Subcutaneous adipose tissue (tissue), 4 donors: Measurements from ENCODE around the gene SLC22A4. TPM values are rescaled to one million over a fixed set of nuclear protein-coding genes. Genes with fewer than 3 reads are reported as not detected.

Source experiments
- CTCF ChIP-seq: fragments of 450-650 bp; IDR thresholded peaks from one replicate; pipeline ENCODE4 v1.5.1; 2016; ENCODE audit warnings: low read depth, mild to moderate bottlenecking, control low read depth, antibody characterized with exemption, moderate library complexity
- total RNA-seq, 4 donors: library from RNA; depleted of rRNA; stranded (reverse); fragments of >200 nt; gene quantifications; one replicate each; pipeline ENCODE4 v1.1.0, GENCODE V29; 2016

The SLC22A4 gene
- total RNA-seq, 4 donors from 2014 or later = 0.33 to 1.2 (median 0.66) TPM; not detected in 1

GRCh38 chr5:132295505-132296411, 1.6 kb downstream of the SLC22A4 start:
- no peak for TF ChIP-seq CTCF

GRCh38 chr5:132296412-132297016, 2.3 kb downstream of the SLC22A4 start:
- TF ChIP-seq CTCF = no peak

- no peak for TF ChIP-seq CTCF
These were observed 3.2 kb downstream of the SLC22A4 start for GRCh38 chr5:132297211-132297940.

GRCh38 chr5:132298298-132299212, 4.4 kb downstream of the SLC22A4 start:
- TF ChIP-seq CTCF = no peak

- no peak for TF ChIP-seq CTCF
These were observed 5.7 kb downstream of the SLC22A4 start for GRCh38 chr5:132299917-132300316.

- TF ChIP-seq CTCF = no peak
These were observed 6.6 kb downstream of the SLC22A4 start for GRCh38 chr5:132300577-132301343.
